K562 (cell line): ENCODE measurements around the gene ZNF48. TPM values are rescaled to one million over a fixed set of nuclear protein-coding genes. Genes with fewer than 3 reads are reported as not detected.

Experiments
- ATAC-seq: fragments of 200-7000 bp; cut with Tn5 transposase; 3 replicates; pipeline ENCODE4 v1.9.1; 2020; ENCODE audit warnings: moderate library complexity
- BruUV-seq: library from RNA; stranded (reverse); fragments of 400-500 nt; replicated peaks from 2 replicates; lab custom pipeline; 2021; lab: Mats Ljungman, UMichigan
- CTCF ChIA-PET: fragments of 300-600 bp; formaldehyde crosslinking; extraction: SDS; loops from one replicate; lab custom pipeline; 2021; ENCODE audit warnings: low intra/inter-chr PET ratio; lab: Yijun Ruan, JAX
- POLR2A ChIA-PET: fragments of 300-600, 350-650 bp; sonication (Branson Sonifier 250); formaldehyde crosslinking; extraction: SDS; loops from one replicate; lab custom pipeline; 2021; ENCODE audit warnings: antibody characterized with exemption, inconsistent platforms; lab: Yijun Ruan, JAX
- DNase-seq, 4 experiments: peaks; one replicate each; pipeline versions ENCODE4 v3.0.0 to v3.0.0-alpha.2; 2011 to 2018; ENCODE audit warnings: low spot score in 3 of 4, mixed read lengths in 3 of 4; ENCODE audit errors: extremely low read depth in 1 of 4
- FAIRE-seq: peaks from 2 replicates; lab custom pipeline; 2011; peaks lifted over from hg19 to GRCh38; lab: Jason Lieb, UNC
- H2AFZ ChIP-seq: 2 replicates; pipeline ENCODE4 v1.6.0; 2011; ENCODE audit warnings: low read depth, low read length, control low read depth, inconsistent platforms
- H3K27ac ChIP-seq: fragments of 200-600 bp; 3 replicates; pipeline ENCODE4 v1.8.0; 2011; ENCODE audit warnings: low read depth, mild to moderate bottlenecking, control low read depth, inconsistent platforms, low read length, moderate library complexity, mixed read lengths; ENCODE audit errors: extremely low read depth
- H3K27me3 ChIP-seq, 2 experiments: fragments of 300-600 bp in 1 of 2; 2 replicates in 1 of 2; 3 replicates in 1 of 2; pipeline versions ENCODE4 v1.6.0 to v1.8.0; 2011; ENCODE audit warnings: inconsistent platforms in 2 of 2, low read length in 2 of 2, mild to moderate bottlenecking in 1 of 2, mixed read lengths in 1 of 2, moderate library complexity in 1 of 2; ENCODE audit not compliant: control insufficient read depth in 2 of 2, insufficient read depth in 2 of 2
- H3K36me3 ChIP-seq: fragments of 300-600 bp; 3 replicates; pipeline ENCODE4 v1.8.0; 2011; ENCODE audit warnings: mild to moderate bottlenecking, low read length, inconsistent platforms; ENCODE audit not compliant: control insufficient read depth, insufficient read depth
- H3K4me1 ChIP-seq, 2 experiments: fragments of 200-600 bp in 1 of 2; replicated peaks in 1 of 2; 2 replicates in 1 of 2; 3 replicates in 1 of 2; pipeline versions ENCODE4 v1.5.1 to v1.8.0; 2011; ENCODE audit warnings: inconsistent platforms in 2 of 2, low read length in 2 of 2, mild to moderate bottlenecking in 1 of 2, mixed read lengths in 1 of 2, moderate library complexity in 1 of 2; ENCODE audit not compliant: control insufficient read depth in 2 of 2, insufficient read depth in 2 of 2
- H3K4me2 ChIP-seq: 2 replicates; pipeline ENCODE4 v1.6.1; 2011; ENCODE audit warnings: low read length, control low read depth, inconsistent platforms, mixed read lengths; ENCODE audit not compliant: insufficient read depth
- H3K4me3 ChIP-seq: fragments of 200-600 bp; sonication (generic), shearing (Covaris generic); 2 replicates; pipeline ENCODE4 v1.5.1; 2016; ENCODE audit warnings: control low read depth, inconsistent platforms
- H3K79me2 ChIP-seq: fragments of 200-600 bp; 3 replicates; pipeline ENCODE4 v1.8.0; 2011; ENCODE audit warnings: low read length, inconsistent platforms; ENCODE audit not compliant: control insufficient read depth, insufficient read depth
- H3K9ac ChIP-seq, 2 experiments: 2 replicates each; pipeline versions ENCODE4 v1.6.0 to v1.6.1; 2011; ENCODE audit warnings: low read depth in 2 of 2, low read length in 2 of 2, control low read depth in 1 of 2, inconsistent platforms in 1 of 2, mild to moderate bottlenecking in 1 of 2, mixed read lengths in 1 of 2; ENCODE audit not compliant: insufficient read depth in 1 of 2
- H3K9me1 ChIP-seq: one replicate; pipeline ENCODE4 v1.6.0; 2011; ENCODE audit warnings: inconsistent platforms, mild to moderate bottlenecking, low read length, moderate library complexity; ENCODE audit not compliant: control insufficient read depth, insufficient read depth
- H3K9me3 ChIP-seq: replicated peaks from 2 replicates; pipeline ENCODE4 v1.5.1; 2011; ENCODE audit warnings: low read depth, low read length, inconsistent platforms; ENCODE audit not compliant: control insufficient read depth, insufficient read depth
- H4K20me1 ChIP-seq: replicated peaks from 2 replicates; pipeline ENCODE4 v1.6.1; 2011; ENCODE audit warnings: low read length, inconsistent platforms, mixed read lengths; ENCODE audit not compliant: control insufficient read depth, insufficient read depth
- AFF4 ChIP-seq: sonication (generic); formaldehyde crosslinking; IDR thresholded peaks from 2 replicates; pipeline ENCODE4 v1.8.0; 2023; ENCODE audit warnings: mild to moderate bottlenecking, missing genetic modification reagents
- ERF ChIP-seq: fragments of 450-650 bp; formaldehyde crosslinking; IDR thresholded peaks from 2 replicates; pipeline ENCODE4 v1.4.0; 2020; ENCODE audit warnings: mild to moderate bottlenecking, mixed read lengths
- KLF1 ChIP-seq: fragments of 450-650 bp; IDR thresholded peaks from 2 replicates; pipeline ENCODE4 v1.6.1; 2016; ENCODE audit warnings: missing genetic modification characterization, missing compliant biosample characterization
- POLR2AphosphoS5 ChIP-seq: IDR thresholded peaks from 2 replicates; pipeline ENCODE4 v1.6.1; 2011; ENCODE audit warnings: mild to moderate bottlenecking, low read depth, low read length, moderate library complexity; ENCODE audit not compliant: control insufficient read depth, insufficient read depth
- SAP30 ChIP-seq: fragments of 200-600 bp; sonication (generic); IDR thresholded peaks from 2 replicates; pipeline ENCODE4 v1.6.1; 2012; ENCODE audit warnings: borderline replicate concordance, low read depth, mild to moderate bottlenecking, moderate library complexity, low read length, control low read depth, inconsistent platforms; ENCODE audit not compliant: insufficient read depth, poor library complexity, severe bottlenecking
- ZHX1 ChIP-seq: fragments of 150-350 bp; conservative IDR thresholded peaks from 2 replicates; pipeline ENCODE4 v1.6.1; 2014; ENCODE audit warnings: low read length
- ZKSCAN1 ChIP-seq: fragments of 150-350 bp; IDR thresholded peaks from 2 replicates; pipeline ENCODE4 v1.6.1; 2016; ENCODE audit warnings: low read depth, low read length
- WGBS: fragments of 100-300 bp; shearing (Covaris generic); methylation state at CpG from one replicate; pipeline ENCODE4 v1.1.6; 2016; ENCODE audit warnings: low coverage, mixed read lengths; ENCODE audit not compliant: insufficient coverage; ENCODE audit errors: missing lambda C conversion rate; 5-methylcytosine and 5-hydroxymethylcytosine counted together
- in situ Hi-C: fragments of 300-500 bp; cut with MboI; formaldehyde crosslinking; loops from 4 replicates; pipeline ENCODE4 v1.15.0; 2018; ENCODE audit warnings: inconsistent platforms, mixed read lengths
- intact Hi-C: fragments of 100-400 bp; cut with micrococcal nuclease; formaldehyde crosslinking; loops from 2 replicates; pipeline ENCODE4 v1.14.2; 2022
- polyA plus RNA-seq, 8 experiments: library from polyadenylated mRNA; depleted of rRNA in 4 of 8; stranded (reverse) in 5 of 8; unstranded in 3 of 8; fragments of >200 nt; fragmentation: Nextera tagmentation in 2 of 8; fragmentation: Illumina TruSeq in 1 of 8; extraction: Ambion mirVana in 2 of 8; extraction: Trizol in 1 of 8; gene quantifications; 2 replicates each; pipeline versions ENCODE4 v1.2.1 to v1.2.3, GENCODE V29; 2011 to 2014; ENCODE audit warnings: inconsistent platforms in 1 of 8, missing spikeins in 1 of 8
- total RNA-seq, 7 experiments: library from RNA; depleted of rRNA in 6 of 7; stranded (reverse); fragments of >200 nt in 6 of 7; fragmentation: Illumina TruSeq in 2 of 7; extraction: Trizol in 2 of 7; gene quantifications; 2 replicates each; pipeline versions ENCODE4 v1.2.1 to v1.2.3, GENCODE V29; 2011 to 2021; ENCODE audit warnings: low replicate concordance in 1 of 7
- TF ChIP-seq, protein P1 (sequence below): sonication (generic); formaldehyde crosslinking; IDR thresholded peaks from 2 replicates; pipeline ENCODE4 v1.9.0; 2022; ENCODE audit warnings: mild to moderate bottlenecking, missing genetic modification reagents

ZNF48 gene
- total and polyA plus RNA-seq, 9 of the 15 experiments (the other 6 are each of a cell fraction or from before 2014, with no cell fraction given): 0.38 to 11.6 (median 4.7) TPM

DNA sequence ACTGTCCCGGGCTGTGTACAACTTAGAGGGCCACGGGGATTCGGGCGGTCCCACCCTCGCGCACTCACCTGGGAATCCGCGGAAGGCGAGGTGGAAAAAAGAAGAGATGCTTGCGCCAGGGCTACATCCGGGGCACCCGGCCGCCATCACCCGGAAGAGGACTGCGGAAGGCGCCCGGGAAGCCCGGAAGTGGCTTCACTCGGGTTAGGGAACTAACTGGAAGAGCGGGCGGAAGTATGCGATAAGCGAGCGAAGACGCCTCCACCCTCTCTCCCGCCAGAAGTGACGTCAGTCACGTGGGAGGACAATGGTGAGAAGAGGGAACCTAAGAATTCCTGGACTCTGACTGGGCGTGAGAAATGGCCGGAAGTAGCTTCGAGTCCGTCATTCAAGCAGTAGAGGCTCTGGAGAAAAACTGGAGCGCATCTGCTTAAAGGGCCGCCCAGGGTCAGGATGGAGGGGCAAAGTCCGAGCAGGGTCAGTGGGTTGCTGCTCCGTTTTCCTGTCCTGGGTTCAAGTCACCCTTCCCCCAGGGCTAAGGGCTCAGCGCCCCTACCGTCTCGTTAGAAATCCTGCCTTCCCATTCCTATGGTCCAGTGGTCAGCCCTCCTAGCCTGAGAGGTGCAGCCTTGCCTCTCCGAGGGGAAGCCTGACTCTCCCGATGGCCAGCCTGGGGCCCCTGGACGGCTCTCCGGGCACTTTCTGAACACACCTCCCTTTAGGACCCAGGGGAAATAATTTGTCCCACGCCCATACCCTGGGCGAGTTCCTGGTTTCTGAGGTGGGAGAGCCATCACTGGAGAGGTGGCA lies 39.9 kb upstream of the ZNF48 start, which contains the start of gene CD2BP2 (continued):
- TF ChIP-seq AFF4 (CRISPR knock-in tag) (0 out of 2 replicates have a peak, but pooled peaks have one; percentile 25), POLR2AphosphoS5 (peak; percentile 77)

DNA sequence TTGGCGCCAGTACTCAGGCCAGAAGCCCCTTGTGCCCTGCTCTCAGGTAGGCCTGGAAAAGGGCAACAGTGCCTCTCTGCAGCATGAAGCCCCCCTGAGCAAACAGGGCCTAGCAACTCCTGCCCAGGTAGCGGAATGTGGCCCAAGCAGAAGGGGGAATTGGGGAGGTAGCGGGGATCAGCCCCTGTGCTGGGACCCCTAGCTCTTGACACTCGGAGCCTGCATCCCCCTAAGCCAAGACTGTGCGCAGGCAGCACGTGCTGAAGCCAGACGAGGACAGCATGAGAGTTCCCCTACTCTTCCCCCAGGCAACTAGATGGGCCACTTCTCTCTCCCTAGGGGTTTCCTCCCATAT lies 39.3 kb upstream of the ZNF48 start:
- Histone ChIP-seq H3K36me3 (peaks cover 72% of the 10 kb centered on the region; the same call in 2 of the 3 replicates), H2AFZ (peak overlapping the region; percentile 96)
- TF ChIP-seq ZKSCAN1: no peak
- no peak for TF ChIP-seq ERF (CRISPR knock-in tag)
- TF ChIP-seq SAP30: peak; percentile 11
- TF ChIP-seq ZHX1: no peak
- 0 out of 2 replicates have a peak, but pooled peaks have one; percentile 1 for TF ChIP-seq KLF1 (tag)
- TF ChIP-seq, protein P1, sequence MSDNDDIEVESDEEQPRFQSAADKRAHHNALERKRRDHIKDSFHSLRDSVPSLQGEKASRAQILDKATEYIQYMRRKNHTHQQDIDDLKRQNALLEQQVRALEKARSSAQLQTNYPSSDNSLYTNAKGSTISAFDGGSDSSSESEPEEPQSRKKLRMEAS (CRISPR knock-in tag): peak; percentile 51

More for the DNA sequence above, 39.3 kb upstream of the ZNF48 start:
- peak overlapping the region; percentile 99 for H3K4me2 ChIP-seq
- no TSS peak for BruUV-seq
- peak overlapping the region; percentile 99 for H3K27ac ChIP-seq
- peak overlapping the region; percentile 96 for H3K9ac ChIP-seq
- no peak for FAIRE-seq
- no peaks in the 10 kb centered on the region for H4K20me1 ChIP-seq
- POLR2A ChIA-PET: interaction anchor here (0.6 to 8.2 kb wide), 8 partner anchors 8 to 333 kb away, joined by 3 to 77 read pairs (median 5); partner anchors contain the start of gene TBC1D10B
- H3K9me3 ChIP-seq: no peaks in the 10 kb centered on the region
- no peak for DNase-seq
- 40% methylated on average over 5 of the region's 7 CpGs for WGBS
- H3K27me3 ChIP-seq: no peaks in the 10 kb centered on the region
- no peaks in the 10 kb centered on the region for H3K9me1 ChIP-seq
- CTCF ChIA-PET: no interaction called here
- H3K79me2 ChIP-seq: peaks cover 30% of the 10 kb centered on the region
- intact Hi-C loops: loop anchor here (2.0 to 5.0 kb wide), 2 partner anchors 15 to 51 kb away; partner anchors contain the start of genes TBC1D10B and ZNF771
- peak overlapping the region; percentile 94 for H3K4me3 ChIP-seq
- peaks cover 13 to 53% of the 10 kb centered on the region in 2 experiments; a peak in 4 of 5 replicates for H3K4me1 ChIP-seq
- in situ Hi-C loops: loop anchor here (25.0 kb wide), 1 partner anchor 894 kb away; the partner anchor contains the start of genes BOLA2, SLX1B and SULT1A4
- ATAC-seq: no peak; the same call in 2 of the 3 replicates
